HG03575 (cell line): ENCODE data around the gene ARFGAP3.

Experiments used
- ATAC-seq: cut with Tn5 transposase; IDR thresholded peaks from one replicate; pipeline ENCODE4 v1.9.1; 2021; ENCODE audit not compliant: unreplicated experiment, insufficient number of reproducible peaks, low FRiP score; ENCODE audit errors: extremely low read depth

ARFGAP3 gene

GRCh38 chr22:42885446-42885845, 28.4 kb upstream of the ARFGAP3 start:
- no peak for ATAC-seq

- no peak for ATAC-seq
These were observed 27.7 kb upstream of the ARFGAP3 start for GRCh38 chr22:42884616-42885375.

GRCh38 chr22:42883970-42884369, 26.9 kb upstream of the ARFGAP3 start:
- ATAC-seq: no peak

GRCh38 chr22:42883121-42883520, 26.0 kb upstream of the ARFGAP3 start:
- ATAC-seq: no peak

GRCh38 chr22:42881982-42882656, 25.0 kb upstream of the ARFGAP3 start:
- no peak for ATAC-seq

GRCh38 chr22:42881298-42881697, 24.2 kb upstream of the ARFGAP3 start:
- no peak for ATAC-seq

- no peak for ATAC-seq
These were observed 23.7 kb upstream of the ARFGAP3 start for GRCh38 chr22:42880815-42881214.

GRCh38 chr22:42879371-42880021, 22.4 kb upstream of the ARFGAP3 start:
- ATAC-seq: no peak

- no peak for ATAC-seq
These were observed 21.7 kb upstream of the ARFGAP3 start for GRCh38 chr22:42878561-42879305.

- no peak for ATAC-seq
These were observed 20.7 kb upstream of the ARFGAP3 start for GRCh38 chr22:42877597-42878340.

- no peak for ATAC-seq
These were observed 20.1 kb upstream of the ARFGAP3 start for GRCh38 chr22:42877158-42877557.

GRCh38 chr22:42876041-42876440, 19.0 kb upstream of the ARFGAP3 start:
- no peak for ATAC-seq

- ATAC-seq: no peak
These were observed 16.9 kb upstream of the ARFGAP3 start for GRCh38 chr22:42874010-42874409.

GRCh38 chr22:42873356-42873755, 16.3 kb upstream of the ARFGAP3 start:
- ATAC-seq: no peak

- ATAC-seq: no peak
These were observed 15.7 kb upstream of the ARFGAP3 start for GRCh38 chr22:42872821-42873220.

- ATAC-seq: no peak
These were observed 14.3 kb upstream of the ARFGAP3 start for GRCh38 chr22:42871146-42872050.

- no peak for ATAC-seq
These were observed 12.9 kb upstream of the ARFGAP3 start for GRCh38 chr22:42869888-42870480.
